IMR-90 (cell line): Measurements from ENCODE around the gene RPS3. TPM values are rescaled to one million over a fixed set of nuclear protein-coding genes. Genes with fewer than 3 reads are reported as not detected.

Source experiments
- ATAC-seq: fragments of 200-7000 bp; cut with Tn5 transposase; 2 replicates; pipeline ENCODE4 v1.9.1; 2020; ENCODE audit warnings: low read depth, mild to moderate bottlenecking, moderate library complexity
- BruUV-seq: library from RNA; stranded (reverse); fragments of 400-500 nt; replicated peaks from 2 replicates; lab custom pipeline; 2021; lab: Mats Ljungman, UMichigan
- CTCF ChIA-PET: fragments of 300-600 bp; formaldehyde crosslinking; extraction: SDS; loops from one replicate; lab custom pipeline; 2021; ENCODE audit warnings: antibody characterized with exemption; lab: Yijun Ruan, JAX
- POLR2A ChIA-PET: fragments of 300-600 bp; sonication (Branson Sonifier 250); formaldehyde crosslinking; loops from one replicate; lab custom pipeline; 2022; ENCODE audit warnings: antibody characterized with exemption; ENCODE audit not compliant: unreplicated experiment; lab: Charles Lee
- DNase-seq: peaks from one replicate; pipeline ENCODE4 v3.0.0; 2013
- H2AFZ ChIP-seq: replicated peaks from 2 replicates; pipeline ENCODE3; 2013; ENCODE audit warnings: low read length, mild to moderate bottlenecking; ENCODE audit not compliant: poor library complexity
- H2AK5ac ChIP-seq: 2 replicates; pipeline ENCODE4 v1.6.1; 2013; ENCODE audit warnings: low read depth, low read length, inconsistent platforms
- H2AK9ac ChIP-seq: replicated peaks from 2 replicates; pipeline ENCODE3; 2013; ENCODE audit warnings: mild to moderate bottlenecking, low read depth, low read length, moderate library complexity; ENCODE audit not compliant: poor library complexity
- H2BK120ac ChIP-seq: 2 replicates; pipeline ENCODE4 v1.6.1; 2013; ENCODE audit warnings: low read depth, low read length, inconsistent platforms
- H2BK15ac ChIP-seq: 3 replicates; pipeline ENCODE4 v1.6.1; 2013; ENCODE audit warnings: low read depth, low read length, inconsistent platforms
- H2BK20ac ChIP-seq: 2 replicates; pipeline ENCODE4 v1.6.1; 2013; ENCODE audit warnings: low read depth, mild to moderate bottlenecking, inconsistent platforms, low read length, moderate library complexity
- H2BK5ac ChIP-seq: 2 replicates; pipeline ENCODE4 v1.6.1; 2013; ENCODE audit warnings: mild to moderate bottlenecking, low read depth, low read length, inconsistent platforms; ENCODE audit not compliant: poor library complexity, severe bottlenecking
- H3K14ac ChIP-seq: replicated peaks from 2 replicates; pipeline ENCODE4 v1.6.1; 2013; ENCODE audit warnings: low read depth, low read length, inconsistent platforms
- H3K18ac ChIP-seq: 2 replicates; pipeline ENCODE4 v1.6.1; 2013; ENCODE audit warnings: low read depth, low read length, control low read depth
- H3K23ac ChIP-seq: 2 replicates; pipeline ENCODE4 v1.6.1; 2013; ENCODE audit warnings: low read depth, low read length, inconsistent platforms
- H3K27ac ChIP-seq: 2 replicates; pipeline ENCODE4 v1.5.1; 2013; ENCODE audit warnings: mild to moderate bottlenecking, control low read depth, low read length; ENCODE audit not compliant: insufficient read depth
- H3K27me3 ChIP-seq: 2 replicates; pipeline ENCODE4 v1.6.1; 2013; ENCODE audit warnings: low read length; ENCODE audit not compliant: control insufficient read depth, insufficient read depth
- H3K36me3 ChIP-seq: 2 replicates; pipeline ENCODE4 v1.6.1; 2013; ENCODE audit warnings: low read length, mixed read lengths; ENCODE audit not compliant: control insufficient read depth, insufficient read depth
- H3K4ac ChIP-seq: 2 replicates; pipeline ENCODE4 v1.6.1; 2013; ENCODE audit warnings: low read depth, low read length, inconsistent platforms
- H3K4me1 ChIP-seq: 2 replicates; pipeline ENCODE4 v1.6.1; 2013; ENCODE audit warnings: low read length, mixed read lengths; ENCODE audit not compliant: control insufficient read depth, insufficient read depth
- H3K4me2 ChIP-seq: 2 replicates; pipeline ENCODE4 v1.6.1; 2013; ENCODE audit warnings: low read depth, mild to moderate bottlenecking, control low read depth, low read length, moderate library complexity
- H3K4me3 ChIP-seq: 2 replicates; pipeline ENCODE4 v1.5.1; 2013; ENCODE audit warnings: low read depth, mild to moderate bottlenecking, control low read depth, low read length, moderate library complexity; ENCODE audit not compliant: insufficient read depth
- H3K56ac ChIP-seq: 2 replicates; pipeline ENCODE4 v1.6.1; 2013; ENCODE audit warnings: low read length, inconsistent platforms; ENCODE audit not compliant: insufficient read depth; ENCODE audit errors: extremely low read depth
- H3K79me1 ChIP-seq, 2 experiments: 2 replicates each; pipeline ENCODE4 v1.6.1; 2013; ENCODE audit warnings: low read length in 2 of 2, inconsistent platforms in 1 of 2, low read depth in 1 of 2
- H3K9ac ChIP-seq: 2 replicates; pipeline ENCODE4 v1.6.1; 2013; ENCODE audit warnings: low read depth, low read length, control low read depth
- H3K9me1 ChIP-seq: 2 replicates; pipeline ENCODE4 v1.6.1; 2013; ENCODE audit warnings: low read length, inconsistent platforms; ENCODE audit not compliant: insufficient read depth
- H3K9me3 ChIP-seq: 2 replicates; pipeline ENCODE4 v1.6.1; 2013; ENCODE audit warnings: low read length; ENCODE audit not compliant: control insufficient read depth, insufficient read depth
- H4K20me1 ChIP-seq: 2 replicates; pipeline ENCODE4 v1.6.1; 2013; ENCODE audit warnings: low read length, inconsistent platforms; ENCODE audit not compliant: insufficient read depth
- H4K5ac ChIP-seq: 2 replicates; pipeline ENCODE4 v1.6.1; 2013; ENCODE audit warnings: mild to moderate bottlenecking, low read depth, low read length, control low read depth
- H4K8ac ChIP-seq, 2 experiments: 2 replicates each; pipeline ENCODE4 v1.6.1; 2013; ENCODE audit warnings: low read depth in 2 of 2, low read length in 2 of 2, control low read depth in 1 of 2, inconsistent platforms in 1 of 2
- H4K91ac ChIP-seq: 2 replicates; pipeline ENCODE4 v1.6.1; 2013; ENCODE audit warnings: low read depth, low read length, inconsistent platforms; ENCODE audit not compliant: insufficient read depth
- BHLHE40 ChIP-seq: fragments of 150-350 bp; IDR thresholded peaks from 2 replicates; pipeline ENCODE4 v1.6.1; 2016; ENCODE audit warnings: mild to moderate bottlenecking, low read depth, low read length
- CEBPB ChIP-seq: IDR thresholded peaks from 2 replicates; pipeline ENCODE4 v1.6.1; 2012; ENCODE audit warnings: low read depth, low read length, improper control_type of control experiment
- CHD1 ChIP-seq: IDR thresholded peaks from 2 replicates; pipeline ENCODE4 v1.6.1; 2012; ENCODE audit warnings: low read depth, low read length, improper control_type of control experiment
- CTCF ChIP-seq: conservative IDR thresholded peaks from 2 replicates; pipeline ENCODE4 v1.5.1; 2012; ENCODE audit warnings: mild to moderate bottlenecking, low read depth, low read length, improper control_type of control experiment
- ELK1 ChIP-seq: fragments of 150-350 bp; IDR thresholded peaks from 2 replicates; pipeline ENCODE4 v1.6.1; 2016; ENCODE audit warnings: low read depth, mild to moderate bottlenecking, low read length, moderate library complexity, borderline replicate concordance
- FOS ChIP-seq: fragments of 150-350 bp; IDR thresholded peaks from 2 replicates; pipeline ENCODE4 v1.6.1; 2016; ENCODE audit warnings: low read depth, low read length
- MAFK ChIP-seq: IDR thresholded peaks from 2 replicates; pipeline ENCODE4 v1.6.1; 2012; ENCODE audit warnings: low read depth, low read length, improper control_type of control experiment
- MAZ ChIP-seq: IDR thresholded peaks from 2 replicates; pipeline ENCODE4 v1.6.1; 2012; ENCODE audit warnings: low read depth, mild to moderate bottlenecking, low read length, improper control_type of control experiment, moderate library complexity, borderline replicate concordance
- MXI1 ChIP-seq: IDR thresholded peaks from 2 replicates; pipeline ENCODE4 v1.6.1; 2012; ENCODE audit warnings: low read depth, mild to moderate bottlenecking, low read length, moderate library complexity, borderline replicate concordance
- POLR2A ChIP-seq: IDR thresholded peaks from 2 replicates; pipeline ENCODE4 v1.6.1; 2012; ENCODE audit warnings: mild to moderate bottlenecking, low read depth, low read length
- RAD21 ChIP-seq: IDR thresholded peaks from 2 replicates; pipeline ENCODE4 v1.6.1; 2012; ENCODE audit warnings: low read length, improper control_type of control experiment
- RCOR1 ChIP-seq: IDR thresholded peaks from 2 replicates; pipeline ENCODE4 v1.6.1; 2012; ENCODE audit warnings: mild to moderate bottlenecking, low read length, improper control_type of control experiment; ENCODE audit not compliant: insufficient replicate concordance
- RFX5 ChIP-seq: IDR thresholded peaks from 2 replicates; pipeline ENCODE4 v1.8.0; 2012; ENCODE audit warnings: low read depth, mild to moderate bottlenecking, low read length, moderate library complexity
- SMC3 ChIP-seq: fragments of 150-350 bp; IDR thresholded peaks from 2 replicates; pipeline ENCODE4 v1.6.1; 2016; ENCODE audit warnings: low read depth, mild to moderate bottlenecking, antibody characterized with exemption, low read length, moderate library complexity
- USF2 ChIP-seq: fragments of 150-350 bp; IDR thresholded peaks from 2 replicates; pipeline ENCODE4 v1.6.1; 2017; ENCODE audit warnings: mild to moderate bottlenecking, antibody characterized with exemption, low read length, low read depth
- WGBS, 2 experiments: methylation state at CpG; one replicate each; pipeline versions ENCODE4 v1.1.5 to v1.1.7; 2013; ENCODE audit warnings: missing lambda C conversion rate in 2 of 2; ENCODE audit not compliant: insufficient read length in 1 of 2; ENCODE audit errors: extremely low coverage in 2 of 2; 5-methylcytosine and 5-hydroxymethylcytosine counted together
- dilution Hi-C: fragments of 300-500 bp; cut with HindIII; formaldehyde crosslinking; loops from one replicate; pipeline ENCODE4 v1.14.3; 2018; ENCODE audit warnings: low sequenced_read_pairs; ENCODE audit not compliant: unreplicated experiment
- in situ Hi-C: fragments of 300-500 bp; cut with MboI; formaldehyde crosslinking; loops from 3 replicates; pipeline ENCODE4 v1.14.3; 2019; ENCODE audit warnings: low sequenced_read_pairs, inconsistent platforms, mixed read lengths
- intact Hi-C: fragments of 100-400 bp; cut with micrococcal nuclease; formaldehyde crosslinking; loops from 2 replicates; pipeline ENCODE4 v1.10.0; 2022
- polyA plus RNA-seq, 3 experiments: library from polyadenylated mRNA; depleted of rRNA; stranded (reverse); fragments of >200 nt; gene quantifications; 2 replicates each; pipeline ENCODE4 v1.2.3, GENCODE V29; 2012; ENCODE audit warnings: low replicate concordance in 1 of 3
- total RNA-seq: library from RNA; depleted of rRNA; stranded (reverse); fragments of >200 nt; gene quantifications from 2 replicates; pipeline ENCODE4 v1.2.3, GENCODE V29; 2012

RPS3 gene
- total and polyA plus RNA-seq, 2 of the 4 experiments (the other 2 are of a cell fraction): 2,360 to 2,477 TPM

- BruUV-seq: no TSS peak
- no peak overlapping the region for H3K23ac ChIP-seq
- in situ Hi-C loops: no loop called here
- H2AK5ac ChIP-seq: no peak overlapping the region
- ATAC-seq: no peak
- H3K14ac ChIP-seq: no peak overlapping the region
- peaks cover 45% of the 10 kb centered on the region for H4K20me1 ChIP-seq
- CTCF ChIA-PET: interaction anchor here (0.8 to 1.3 kb wide), 2 partner anchors 9 to 46 kb away, joined by 3 read pairs; no protein-coding TSS in a partner anchor
- H2BK120ac ChIP-seq: no peak overlapping the region
- peaks cover 8 to 32% of the 10 kb centered on the region in 2 experiments for H3K79me1 ChIP-seq
- H3K9me3 ChIP-seq: no peaks in the 10 kb centered on the region
- peaks cover 3% of the 10 kb centered on the region; the same call in 1 of the 2 replicates for H3K27me3 ChIP-seq
- H4K8ac ChIP-seq: peak overlapping the region; percentile 53 to 84
- H3K9me1 ChIP-seq: peaks cover 6% of the 10 kb centered on the region; the same call in 1 of the 2 replicates
- no peak overlapping the region for H2AK9ac ChIP-seq
- no peak overlapping the region for H3K4me3 ChIP-seq
- no peak overlapping the region for H3K18ac ChIP-seq
- H4K91ac ChIP-seq: no peak overlapping the region
- peak overlapping the region; percentile 53 for H4K5ac ChIP-seq
- peak overlapping the region; percentile 88 for H2AFZ ChIP-seq
- 48% methylated on average over 7 of the region's 8 CpGs; no CpG with 5 or more reads in 1 of the 2 experiments for WGBS, 2 experiments
- dilution Hi-C loops: no loop called here
- POLR2A ChIA-PET: no interaction called here
- no peak overlapping the region for H3K56ac ChIP-seq
- peaks cover 5% of the 10 kb centered on the region for H3K4me1 ChIP-seq
- H2BK20ac ChIP-seq: no peak overlapping the region
- DNase-seq: no peak
- H3K27ac ChIP-seq: no peak overlapping the region
- no peak overlapping the region for H3K4me2 ChIP-seq
- intact Hi-C loops: no loop called here
- no peak overlapping the region for H2BK15ac ChIP-seq
- H2BK5ac ChIP-seq: no peak overlapping the region
- H3K9ac ChIP-seq: no peak overlapping the region
- peaks cover 31% of the 10 kb centered on the region for H3K36me3 ChIP-seq
- H3K4ac ChIP-seq: no peak overlapping the region
- no peak for TF ChIP-seq RFX5
- TF ChIP-seq CTCF: no peak
- no peak for TF ChIP-seq MAZ
- no peak for TF ChIP-seq ELK1
- TF ChIP-seq CHD1: no peak
- no peak for TF ChIP-seq SMC3
- TF ChIP-seq USF2: no peak
- no peak for TF ChIP-seq CEBPB
- TF ChIP-seq RCOR1: no peak
- TF ChIP-seq MXI1: no peak
- no peak for TF ChIP-seq FOS
- no peak for TF ChIP-seq RAD21
- TF ChIP-seq POLR2A: no peak
- TF ChIP-seq BHLHE40: no peak
- no peak for TF ChIP-seq MAFK
Observed at GRCh38 chr11:75398906-75399305, 412 bp upstream of the RPS3 start.
